ENCODE data around the gene RBM38.

- TF ChIP-seq EZH2 (IDR thresholded peaks at IDR 0.05; ENCODE audit: low read length, unreplicated experiment), result no peak
- TF ChIP-seq CTCF (conservative IDR thresholded peaks at IDR 0.05; ENCODE audit: low read depth, low read length), result no peak
Measured at GRCh38 chr20:57445298-57445697, 54.1 kb downstream of the RBM38 start.

Data from PC-3 (cell line).